ENCODE measurements around the gene FAU.

FAU gene

GRCh38 chr11:65131895-65132237 lies 9.9 kb upstream of the FAU start:
- H3K9me3 ChIP-seq, result no peaks in the 10 kb centered on the region
- DNase-seq, result peak in 1 of 2 donors; percentile 32
- intact Hi-C loops (cut with DNase I; ENCODE audit: low total_unique reads), result no loop called here
- TF ChIP-seq, protein P1, sequence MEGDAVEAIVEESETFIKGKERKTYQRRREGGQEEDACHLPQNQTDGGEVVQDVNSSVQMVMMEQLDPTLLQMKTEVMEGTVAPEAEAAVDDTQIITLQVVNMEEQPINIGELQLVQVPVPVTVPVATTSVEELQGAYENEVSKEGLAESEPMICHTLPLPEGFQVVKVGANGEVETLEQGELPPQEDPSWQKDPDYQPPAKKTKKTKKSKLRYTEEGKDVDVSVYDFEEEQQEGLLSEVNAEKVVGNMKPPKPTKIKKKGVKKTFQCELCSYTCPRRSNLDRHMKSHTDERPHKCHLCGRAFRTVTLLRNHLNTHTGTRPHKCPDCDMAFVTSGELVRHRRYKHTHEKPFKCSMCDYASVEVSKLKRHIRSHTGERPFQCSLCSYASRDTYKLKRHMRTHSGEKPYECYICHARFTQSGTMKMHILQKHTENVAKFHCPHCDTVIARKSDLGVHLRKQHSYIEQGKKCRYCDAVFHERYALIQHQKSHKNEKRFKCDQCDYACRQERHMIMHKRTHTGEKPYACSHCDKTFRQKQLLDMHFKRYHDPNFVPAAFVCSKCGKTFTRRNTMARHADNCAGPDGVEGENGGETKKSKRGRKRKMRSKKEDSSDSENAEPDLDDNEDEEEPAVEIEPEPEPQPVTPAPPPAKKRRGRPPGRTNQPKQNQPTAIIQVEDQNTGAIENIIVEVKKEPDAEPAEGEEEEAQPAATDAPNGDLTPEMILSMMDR (IDR thresholded peaks at IDR 0.05), result no peak
- H3K4me3 ChIP-seq, result no peak overlapping the region
- H3K27me3 ChIP-seq, result no peaks in the 10 kb centered on the region
- peaks cover 5 to 30% (median 28%) of the 10 kb centered on the region in 4 donors for H3K4me1 ChIP-seq
- peaks cover 47 to 64% (median 61%) of the 10 kb centered on the region in 3 donors for H3K36me3 ChIP-seq
- no peak overlapping the region for H3K27ac ChIP-seq

DNA sequence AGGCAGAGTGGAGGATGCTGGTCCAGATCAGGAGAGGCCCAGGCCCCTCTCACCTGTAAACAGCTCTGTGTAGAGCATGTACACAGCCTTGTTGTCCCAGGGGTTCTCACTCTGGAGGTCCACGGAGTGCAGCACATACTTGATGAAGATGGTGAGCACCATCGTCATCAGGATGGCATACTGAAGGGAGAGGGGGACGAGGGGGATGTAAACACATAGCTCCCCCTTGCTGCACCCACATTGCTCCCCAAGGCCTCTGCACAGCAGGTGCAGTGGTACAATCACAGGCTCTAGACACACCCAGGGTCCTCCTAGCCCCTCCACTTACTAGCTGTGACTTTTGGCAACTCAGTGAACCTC lies 9.5 kb upstream of the FAU start:
- Histone ChIP-seq H3K27me3 (no peaks in the 10 kb centered on the region), H3K9me3 (no peaks in the 10 kb centered on the region), H3K27ac (no peak overlapping the region), H3K4me1 (peaks cover 5 to 30% (median 28%) of the 10 kb centered on the region in 4 donors), H3K4me3 (no peak overlapping the region), H3K36me3 (peaks cover 52 to 69% (median 65%) of the 10 kb centered on the region in 3 donors)
- intact Hi-C loops (cut with DNase I; ENCODE audit: low total_unique reads), result no loop called here
- TF ChIP-seq, protein P1 (IDR thresholded peaks at IDR 0.05), result no peak
- DNase-seq, result peak in 1 of 2 donors; percentile 33

- Histone ChIP-seq H3K36me3 (peaks cover 55 to 74% (median 71%) of the 10 kb centered on the region in 3 donors), H3K27ac (no peak overlapping the region), H3K4me3 (no peak overlapping the region), H3K27me3 (no peaks in the 10 kb centered on the region), H3K9me3 (no peaks in the 10 kb centered on the region), H3K4me1 (peaks cover 5 to 26% (median 25%) of the 10 kb centered on the region in 4 donors)
- TF ChIP-seq, protein P1 (IDR thresholded peaks at IDR 0.05), result no peak
- intact Hi-C loops (cut with DNase I; ENCODE audit: low total_unique reads), result no loop called here
- DNase-seq, result no peak
These were observed 8.9 kb upstream of the FAU start for GRCh38 chr11:65130631-65131416.

GRCh38 chr11:65129649-65130441 lies 7.9 kb upstream of the FAU start:
- no peak overlapping the region for H3K4me3 ChIP-seq
- no peaks in the 10 kb centered on the region for H3K27me3 ChIP-seq
- DNase-seq, result no peak
- no peaks in the 10 kb centered on the region for H3K9me3 ChIP-seq
- intact Hi-C loops (cut with DNase I; ENCODE audit: low total_unique reads), result no loop called here
- no peak overlapping the region for H3K27ac ChIP-seq
- TF ChIP-seq, protein P1 (IDR thresholded peaks at IDR 0.05), result no peak
- H3K36me3 ChIP-seq, result peaks cover 65 to 84% (median 81%) of the 10 kb centered on the region in 3 donors
- peaks cover 5 to 20% (median 18%) of the 10 kb centered on the region in 4 donors for H3K4me1 ChIP-seq

- peaks cover 70 to 96% (median 82%) of the 10 kb centered on the region in 3 donors for H3K36me3 ChIP-seq
- intact Hi-C loops (cut with DNase I; ENCODE audit: low total_unique reads), result no loop called here
- TF ChIP-seq, protein P1 (IDR thresholded peaks at IDR 0.05), result no peak
These were observed 6.5 kb upstream of the FAU start for GRCh38 chr11:65128182-65129145.

More at GRCh38 chr11:65128182-65129145, 6.5 kb upstream of the FAU start:
- Histone ChIP-seq H3K4me3 (no peak overlapping the region), H3K9me3 (no peaks in the 10 kb centered on the region), H3K4me1 (peaks cover 5 to 15% (median 13%) of the 10 kb centered on the region in 4 donors), H3K27ac (no peak overlapping the region), H3K27me3 (no peaks in the 10 kb centered on the region)
- DNase-seq, result peak in 1 of 2 donors; percentile 31
